SU-DHL-6 (cell line): ENCODE results near the gene ULK1.

ENCODE experiments used
- H2AFZ ChIP-seq: fragments of 200-600 bp; sonication (generic); 2 replicates; pipeline ENCODE4 v1.6.1; 2014; ENCODE audit warnings: low read depth, mild to moderate bottlenecking, moderate library complexity, mixed read lengths, antibody characterized with exemption, low read length; ENCODE audit not compliant: severe bottlenecking
- H3F3A ChIP-seq: fragments of 200-600 bp; shearing (Covaris generic); 2 replicates; pipeline ENCODE4 v1.6.0; 2016; ENCODE audit warnings: antibody characterized with exemption, mild to moderate bottlenecking; ENCODE audit not compliant: insufficient read depth
- H3K27ac ChIP-seq: fragments of 200-600 bp; sonication (generic); 2 replicates; pipeline ENCODE4 v1.5.1; 2016; ENCODE audit warnings: low read depth, mild to moderate bottlenecking, low read length, moderate library complexity, mixed read lengths
- H3K27me3 ChIP-seq: fragments of 200-600 bp; sonication (generic), shearing (Covaris generic); 2 replicates; pipeline ENCODE4 v1.6.0; 2014; ENCODE audit warnings: mild to moderate bottlenecking, low read length
- H3K36me3 ChIP-seq: fragments of 200-600 bp; sonication (generic); 2 replicates; pipeline ENCODE4 v1.6.1; 2014; ENCODE audit warnings: mild to moderate bottlenecking, low read length, mixed read lengths
- H3K4me2 ChIP-seq: fragments of 300-600, 200-600 bp; shearing (Covaris generic), sonication (generic); 2 replicates; pipeline ENCODE4 v1.6.0; 2014; ENCODE audit warnings: low read length, low read depth, mild to moderate bottlenecking; ENCODE audit not compliant: poor library complexity, severe bottlenecking
- H3K4me3 ChIP-seq: fragments of 200-600 bp; sonication (generic); 2 replicates; pipeline ENCODE4 v1.5.1; 2014; ENCODE audit warnings: antibody characterized with exemption, low read length, mild to moderate bottlenecking, mixed read lengths; ENCODE audit not compliant: insufficient read depth, poor library complexity, severe bottlenecking
- H3K79me2 ChIP-seq: fragments of 200-600 bp; sonication (generic); 2 replicates; pipeline ENCODE4 v1.6.1; 2014; ENCODE audit warnings: mild to moderate bottlenecking, low read length, moderate library complexity; ENCODE audit not compliant: insufficient read depth
- H3K9ac ChIP-seq: fragments of 200-600 bp; sonication (generic); 2 replicates; pipeline ENCODE4 v1.7.0; 2014; ENCODE audit warnings: mild to moderate bottlenecking, low read length
- H3K9me2 ChIP-seq: fragments of 200-600 bp; sonication (generic); replicated peaks from 2 replicates; pipeline ENCODE4 v1.6.1; 2014; ENCODE audit warnings: low read length; ENCODE audit not compliant: insufficient read depth
- H3K9me3 ChIP-seq: fragments of 200-600 bp; sonication (generic); 2 replicates; pipeline ENCODE4 v1.6.1; 2014; ENCODE audit warnings: low read length, mixed read lengths; ENCODE audit not compliant: insufficient read depth
- H4K20me1 ChIP-seq: fragments of 200-600 bp; sonication (generic); 2 replicates; pipeline ENCODE4 v1.6.1; 2014; ENCODE audit warnings: low read depth, mild to moderate bottlenecking, antibody characterized with exemption, low read length, moderate library complexity, mixed read lengths
- EZH2phosphoT487 ChIP-seq: fragments of 200-600 bp; sonication (generic), shearing (Covaris generic); conservative IDR thresholded peaks from 2 replicates; pipeline ENCODE4 v1.6.1; 2018; ENCODE audit warnings: mild to moderate bottlenecking, antibody characterized with exemption, low read length, moderate library complexity, mixed read lengths
- TF ChIP-seq, protein P1 (sequence below): fragments of 200-600 bp; sonication (generic); IDR thresholded peaks from one replicate; pipeline ENCODE4 v1.5.1; 2017; ENCODE audit warnings: antibody characterized with exemption, mild to moderate bottlenecking, low read length, moderate library complexity; ENCODE audit not compliant: insufficient read depth, poor library complexity, severe bottlenecking

Gene ULK1

DNA sequence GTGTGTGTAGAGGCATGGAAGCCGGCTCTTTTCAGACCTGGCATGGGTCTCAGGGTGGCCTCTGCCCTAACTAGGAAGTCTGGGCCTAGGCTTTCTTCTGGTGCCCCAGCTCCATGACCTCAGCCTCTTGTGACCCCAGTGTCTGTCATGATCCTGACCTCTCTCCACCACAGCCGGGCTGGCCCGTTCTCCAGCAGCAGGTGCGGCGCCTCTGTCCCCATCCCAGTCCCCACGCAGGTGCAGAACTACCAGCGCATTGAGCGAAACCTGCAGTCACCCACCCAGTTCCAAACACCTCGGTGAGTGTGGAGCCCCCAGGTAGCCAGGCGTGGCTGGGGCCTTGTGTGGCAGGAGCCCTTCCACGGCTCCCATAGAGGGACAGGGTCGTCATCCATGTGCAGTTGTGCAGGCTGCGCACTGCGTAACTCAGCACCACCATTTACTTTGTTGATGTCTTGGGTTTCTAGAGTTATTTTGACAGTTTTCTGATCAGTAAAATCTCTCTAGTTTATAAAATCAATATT is 19.8 kb downstream of the ULK1 start:
- H3K36me3 ChIP-seq, result no peaks in the 10 kb centered on the region
- no peaks in the 10 kb centered on the region for H3K79me2 ChIP-seq
- H3K9me2 ChIP-seq, result no peaks in the 10 kb centered on the region
- no peak overlapping the region for H3K4me2 ChIP-seq
- no peaks in the 10 kb centered on the region for H3K27me3 ChIP-seq
- H3K4me3 ChIP-seq, result no peak overlapping the region
- no peaks in the 10 kb centered on the region for H3F3A ChIP-seq
- no peak overlapping the region for H2AFZ ChIP-seq
- no peak overlapping the region for H3K27ac ChIP-seq
- no peaks in the 10 kb centered on the region for H4K20me1 ChIP-seq
- TF ChIP-seq, protein P1, sequence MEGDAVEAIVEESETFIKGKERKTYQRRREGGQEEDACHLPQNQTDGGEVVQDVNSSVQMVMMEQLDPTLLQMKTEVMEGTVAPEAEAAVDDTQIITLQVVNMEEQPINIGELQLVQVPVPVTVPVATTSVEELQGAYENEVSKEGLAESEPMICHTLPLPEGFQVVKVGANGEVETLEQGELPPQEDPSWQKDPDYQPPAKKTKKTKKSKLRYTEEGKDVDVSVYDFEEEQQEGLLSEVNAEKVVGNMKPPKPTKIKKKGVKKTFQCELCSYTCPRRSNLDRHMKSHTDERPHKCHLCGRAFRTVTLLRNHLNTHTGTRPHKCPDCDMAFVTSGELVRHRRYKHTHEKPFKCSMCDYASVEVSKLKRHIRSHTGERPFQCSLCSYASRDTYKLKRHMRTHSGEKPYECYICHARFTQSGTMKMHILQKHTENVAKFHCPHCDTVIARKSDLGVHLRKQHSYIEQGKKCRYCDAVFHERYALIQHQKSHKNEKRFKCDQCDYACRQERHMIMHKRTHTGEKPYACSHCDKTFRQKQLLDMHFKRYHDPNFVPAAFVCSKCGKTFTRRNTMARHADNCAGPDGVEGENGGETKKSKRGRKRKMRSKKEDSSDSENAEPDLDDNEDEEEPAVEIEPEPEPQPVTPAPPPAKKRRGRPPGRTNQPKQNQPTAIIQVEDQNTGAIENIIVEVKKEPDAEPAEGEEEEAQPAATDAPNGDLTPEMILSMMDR, result no peak
- TF ChIP-seq EZH2phosphoT487, result no peak
- H3K9ac ChIP-seq, result no peak overlapping the region
- no peaks in the 10 kb centered on the region for H3K9me3 ChIP-seq

DNA sequence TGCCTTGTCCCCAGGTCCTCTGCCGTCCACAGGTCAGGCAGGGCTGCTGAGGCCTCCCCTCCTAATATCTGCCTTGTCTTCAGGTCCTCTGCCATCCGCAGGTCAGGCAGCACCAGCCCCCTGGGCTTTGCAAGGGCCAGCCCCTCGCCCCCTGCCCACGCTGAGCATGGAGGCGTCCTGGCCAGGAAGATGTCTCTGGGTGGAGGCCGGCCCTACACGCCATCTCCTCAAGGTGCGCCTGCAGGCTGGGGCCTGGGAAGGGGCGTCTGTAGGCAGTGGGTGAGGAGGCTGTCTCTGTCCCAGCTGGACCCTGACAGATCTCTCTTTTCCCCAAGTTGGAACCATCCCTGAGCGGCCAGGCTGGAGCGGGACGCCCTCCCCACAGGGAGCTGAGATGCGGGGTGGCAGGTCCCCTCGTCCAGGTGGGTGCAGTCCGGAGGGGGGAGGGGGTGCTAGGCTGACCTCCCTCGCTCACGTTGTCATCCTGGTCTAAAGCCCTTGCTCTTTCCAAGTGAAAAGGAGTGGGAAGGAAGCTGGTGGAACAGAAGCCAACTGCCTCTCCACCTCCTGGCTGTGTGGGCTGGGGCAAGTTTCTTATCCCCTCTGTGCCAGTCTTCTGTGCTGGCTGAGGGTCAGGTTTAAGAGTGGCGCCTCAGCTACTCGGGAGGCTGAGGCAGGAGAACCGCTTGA is 20.7 kb downstream of the ULK1 start:
- no peaks in the 10 kb centered on the region for H3K9me3 ChIP-seq
- no peak overlapping the region for H2AFZ ChIP-seq
- H3K4me2 ChIP-seq, result no peak overlapping the region
- no peak overlapping the region for H3K27ac ChIP-seq
- no peak overlapping the region for H3K9ac ChIP-seq
- no peak for TF ChIP-seq EZH2phosphoT487
- TF ChIP-seq, protein P1, result no peak
- H4K20me1 ChIP-seq, result no peaks in the 10 kb centered on the region
- H3K4me3 ChIP-seq, result no peak overlapping the region
- no peaks in the 10 kb centered on the region for H3K9me2 ChIP-seq
- H3K36me3 ChIP-seq, result no peaks in the 10 kb centered on the region
- no peaks in the 10 kb centered on the region for H3F3A ChIP-seq
- H3K27me3 ChIP-seq, result no peaks in the 10 kb centered on the region
- no peaks in the 10 kb centered on the region for H3K79me2 ChIP-seq

DNA sequence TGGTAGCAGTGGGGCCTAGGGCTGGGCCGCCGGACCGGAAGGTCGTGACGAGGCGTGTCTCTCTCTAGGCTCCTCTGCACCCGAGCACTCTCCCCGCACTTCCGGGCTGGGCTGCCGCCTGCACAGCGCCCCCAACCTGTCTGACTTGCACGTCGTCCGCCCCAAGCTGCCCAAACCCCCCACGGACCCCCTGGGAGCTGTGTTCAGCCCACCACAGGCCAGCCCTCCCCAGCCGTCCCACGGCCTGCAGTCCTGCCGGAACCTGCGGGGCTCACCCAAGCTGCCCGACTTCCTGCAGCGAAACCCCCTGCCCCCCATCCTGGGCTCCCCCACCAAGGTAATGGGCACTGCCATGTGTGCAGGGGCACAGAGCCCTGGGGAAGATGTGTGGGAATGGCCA is 21.4 kb downstream of the ULK1 start:
- no peaks in the 10 kb centered on the region for H3K79me2 ChIP-seq
- no peaks in the 10 kb centered on the region for H3K36me3 ChIP-seq
- no peaks in the 10 kb centered on the region for H3K9me3 ChIP-seq

More for the DNA sequence above, 21.4 kb downstream of the ULK1 start:
- TF ChIP-seq, protein P1, result no peak
- TF ChIP-seq EZH2phosphoT487, result no peak
- Histone ChIP-seq H3K4me2 (no peak overlapping the region), H3K9me2 (no peaks in the 10 kb centered on the region), H4K20me1 (no peaks in the 10 kb centered on the region), H2AFZ (no peak overlapping the region), H3K4me3 (no peak overlapping the region), H3K27me3 (no peaks in the 10 kb centered on the region), H3K9ac (no peak overlapping the region), H3K27ac (no peak overlapping the region), H3F3A (no peaks in the 10 kb centered on the region)
